SK-N-SH treated with all-trans-retinoic acid at 6 μM for 48 hours (cell line): ENCODE data around the gene GRK3.

Source experiments
- CSDC2 ChIP-seq: fragments of 250-450 bp; sonication (Bioruptor Pico); IDR thresholded peaks from 2 replicates; pipeline ENCODE4 v1.5.0; 2020; ENCODE audit warnings: mild to moderate bottlenecking, moderate library complexity
- PPARA ChIP-seq: fragments of 250-450 bp; sonication (Bioruptor Pico); IDR thresholded peaks from 2 replicates; pipeline ENCODE4 v1.5.0; 2020; ENCODE audit warnings: mild to moderate bottlenecking, borderline replicate concordance
- TF ChIP-seq, protein P1 (sequence below): fragments of 250-450 bp; sonication (Bioruptor Pico); IDR thresholded peaks from 2 replicates; pipeline ENCODE4 v1.5.1; 2021; ENCODE audit warnings: mild to moderate bottlenecking, moderate library complexity

GRCh38 chr22:25702040-25702439, 137.6 kb downstream of the GRK3 start:
- TF ChIP-seq CSDC2 (CRISPR knock-in tag) = no peak
- no peak for TF ChIP-seq PPARA
- TF ChIP-seq, protein P1, sequence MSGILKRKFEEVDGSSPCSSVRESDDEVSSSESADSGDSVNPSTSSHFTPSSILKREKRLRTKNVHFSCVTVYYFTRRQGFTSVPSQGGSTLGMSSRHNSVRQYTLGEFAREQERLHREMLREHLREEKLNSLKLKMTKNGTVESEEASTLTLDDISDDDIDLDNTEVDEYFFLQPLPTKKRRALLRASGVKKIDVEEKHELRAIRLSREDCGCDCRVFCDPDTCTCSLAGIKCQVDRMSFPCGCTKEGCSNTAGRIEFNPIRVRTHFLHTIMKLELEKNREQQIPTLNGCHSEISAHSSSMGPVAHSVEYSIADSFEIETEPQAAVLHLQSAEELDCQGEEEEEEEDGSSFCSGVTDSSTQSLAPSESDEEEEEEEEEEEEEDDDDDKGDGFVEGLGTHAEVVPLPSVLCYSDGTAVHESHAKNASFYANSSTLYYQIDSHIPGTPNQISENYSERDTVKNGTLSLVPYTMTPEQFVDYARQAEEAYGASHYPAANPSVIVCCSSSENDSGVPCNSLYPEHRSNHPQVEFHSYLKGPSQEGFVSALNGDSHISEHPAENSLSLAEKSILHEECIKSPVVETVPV = no peak
